GM19193 (cell line): Measurements from ENCODE around the gene OTUD5.
A peak's percentile ranks its signal among the peaks of the same experiment; 100 is the strongest.

Experiments used
- POLR2A ChIP-seq: IDR thresholded peaks from 4 replicates; pipeline ENCODE4 v1.6.1; 2011; ENCODE audit not compliant: insufficient read depth, insufficient read length; ENCODE audit errors: extremely low read depth

OTUD5 gene

GRCh38 chrX:48976086-48976485 lies 18.7 kb upstream of the OTUD5 start:
- no peak for TF ChIP-seq POLR2A

GRCh38 chrX:48975541-48975940 lies 18.1 kb upstream of the OTUD5 start:
- TF ChIP-seq POLR2A: no peak

GRCh38 chrX:48975041-48975440 lies 17.6 kb upstream of the OTUD5 start:
- TF ChIP-seq POLR2A: no peak

- TF ChIP-seq POLR2A: no peak
These were observed 17.2 kb upstream of the OTUD5 start for GRCh38 chrX:48974574-48974973.

- TF ChIP-seq POLR2A: no peak
These were observed 16.6 kb upstream of the OTUD5 start for GRCh38 chrX:48974033-48974432.

GRCh38 chrX:48972220-48973164 lies 15.1 kb upstream of the OTUD5 start:
- no peak for TF ChIP-seq POLR2A

- no peak for TF ChIP-seq POLR2A
These were observed 14.1 kb upstream of the OTUD5 start, which contains the start of gene KCND1 for GRCh38 chrX:48971249-48972219. Gene KCND1 (minus strand): TSS chrX:48971844. CDS start chrX:48970271, 1,573 bp downstream.

- no peak for TF ChIP-seq POLR2A
These were observed 12.1 kb upstream of the OTUD5 start for GRCh38 chrX:48969471-48969870.

GRCh38 chrX:48968377-48968776 lies 11.0 kb upstream of the OTUD5 start:
- no peak for TF ChIP-seq POLR2A

- TF ChIP-seq POLR2A: no peak
These were observed 9.6 kb upstream of the OTUD5 start for GRCh38 chrX:48966796-48967579.

GRCh38 chrX:48965959-48966358 lies 8.6 kb upstream of the OTUD5 start:
- TF ChIP-seq POLR2A: no peak

GRCh38 chrX:48961585-48962091 lies 4.2 kb upstream of the OTUD5 start:
- TF ChIP-seq POLR2A: no peak

- no peak for TF ChIP-seq POLR2A
These were observed 2.9 kb upstream of the OTUD5 start for GRCh38 chrX:48960291-48960690.

- no peak for TF ChIP-seq POLR2A
These were observed 1.3 kb upstream of the OTUD5 start for GRCh38 chrX:48958635-48959094.

GRCh38 chrX:48957827-48958634 lies 624 bp upstream of the OTUD5 start:
- TF ChIP-seq POLR2A: peak; percentile 63
